GM12864 (cell line): Measurements from ENCODE around the gene ITPKB.

ENCODE experiments used
- DNase-seq: peaks from one replicate; pipeline ENCODE4 v3.0.0-alpha.2; 2011; ENCODE audit warnings: low read depth
- H3K4me3 ChIP-seq: 2 replicates; pipeline ENCODE4 v1.5.1; 2011; ENCODE audit warnings: mild to moderate bottlenecking, low read depth, low read length, control low read depth
- CTCF ChIP-seq: IDR thresholded peaks from 2 replicates; pipeline ENCODE4 v1.5.1; 2011; ENCODE audit warnings: low read depth, mild to moderate bottlenecking, moderate library complexity, low read length, control low read depth, inconsistent platforms; ENCODE audit errors: missing control alignments

ITPKB gene

GRCh38 chr1:226656601-226657277, 82.3 kb downstream of the ITPKB start:
- H3K4me3 ChIP-seq = no peak overlapping the region
- DNase-seq = no peak
- no peak for TF ChIP-seq CTCF

- no peak overlapping the region for H3K4me3 ChIP-seq
- no peak for DNase-seq
- TF ChIP-seq CTCF = no peak
Observed at GRCh38 chr1:226656201-226656600, 82.9 kb downstream of the ITPKB start.

GRCh38 chr1:226655251-226656163, 83.6 kb downstream of the ITPKB start:
- no peak for TF ChIP-seq CTCF
- DNase-seq = no peak
- peak overlapping the region; percentile 26 for H3K4me3 ChIP-seq

GRCh38 chr1:226654668-226655055, 84.4 kb downstream of the ITPKB start:
- peak overlapping the region; percentile 26 for H3K4me3 ChIP-seq
- no peak for DNase-seq
- no peak for TF ChIP-seq CTCF

GRCh38 chr1:226654046-226654667, 84.9 kb downstream of the ITPKB start:
- no peak for TF ChIP-seq CTCF
- H3K4me3 ChIP-seq = peak overlapping the region; percentile 26
- no peak for DNase-seq

- H3K4me3 ChIP-seq = peak overlapping the region; percentile 14
- no peak for TF ChIP-seq CTCF
- no peak for DNase-seq
Observed at GRCh38 chr1:226653311-226653921, 85.7 kb downstream of the ITPKB start.
